ENCODE measurements around the gene SPATA6. TPM values are rescaled to one million over a fixed set of nuclear protein-coding genes. Genes with fewer than 3 reads are reported as not detected.

The SPATA6 gene
- total and polyA plus RNA-seq, 2 of the 8 experiments (the other 6 are each of a cell fraction or from before 2014, with no cell fraction given), result 2.4 to 17.2 TPM

DNA sequence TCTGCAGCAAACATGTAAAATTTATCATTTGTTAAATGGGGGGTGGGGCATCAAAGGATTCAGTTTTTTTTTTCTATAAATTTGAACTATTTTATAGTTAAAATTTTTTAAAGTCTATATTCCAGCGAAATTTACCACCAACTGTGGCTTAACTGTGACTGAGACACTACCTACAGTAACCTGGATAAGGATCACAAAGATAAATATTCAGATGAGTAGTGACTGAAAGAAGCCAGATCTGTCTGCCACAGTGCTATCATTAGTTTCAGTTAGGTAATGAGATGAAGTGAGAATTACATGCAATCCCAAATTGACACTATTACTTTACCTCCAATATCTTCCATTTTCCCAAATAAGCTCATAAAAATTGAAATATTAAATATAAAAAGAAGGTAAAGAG, 5.4 kb downstream of the SPATA6 start:
- Histone ChIP-seq H2AK5ac (ENCODE audit: low read depth, low read length) (no peak overlapping the region), H4K91ac (replicated peaks; ENCODE audit: insufficient read length, low read length) (no peak overlapping the region), H3K4me3 (ENCODE audit: extremely low read depth in 1 of 4, insufficient read depth in 2 of 4, low read depth in 3 of 4, low read length in 4 of 4) (no peak overlapping the region), H2BK20ac (ENCODE audit: low read length) (no peak overlapping the region), H3K79me2 (ENCODE audit: control insufficient read depth in 1 of 2, insufficient read depth in 2 of 2, low read length in 2 of 2) (peaks cover 3 to 40% of the 10 kb centered on the region in 2 experiments; a peak in 2 of 4 replicates), H3K56ac (replicated peaks; ENCODE audit: insufficient read length, low read depth, low read length) (no peak overlapping the region), H3K27me3 (replicated peaks in 1 of 4; ENCODE audit: control insufficient read depth in 3 of 4, extremely low read depth in 1 of 4, insufficient read depth in 3 of 4, low read length in 3 of 4) (peaks cover 0 to 1% (median 0%) of the 10 kb centered on the region in 4 experiments; a peak in 1 of 7 replicates), H2BK5ac (ENCODE audit: low read depth, low read length) (no peak overlapping the region), H4K20me1 (replicated peaks in 1 of 2; ENCODE audit: control insufficient read depth in 1 of 2, insufficient read depth in 2 of 2, low read length in 2 of 2) (no peaks in the 10 kb centered on the region), H3K27ac (ENCODE audit: low read depth, low read length) (no peak overlapping the region), H2BK120ac (replicated peaks; ENCODE audit: low read depth, low read length) (no peak overlapping the region), H3K18ac (ENCODE audit: extremely low read depth, low read length) (no peak overlapping the region), H3K4me2 (ENCODE audit: insufficient read depth in 1 of 2, low read depth in 2 of 2, low read length in 2 of 2) (no peak overlapping the region), H4K8ac (ENCODE audit: extremely low read depth, insufficient read depth, low read length) (no peak overlapping the region), H3K9me3 (ENCODE audit: insufficient read depth in 2 of 2, low read depth in 1 of 2, low read length in 1 of 2) (no peaks in the 10 kb centered on the region), H2BK12ac (ENCODE audit: low read depth, low read length) (no peak overlapping the region), H3K36me3 (ENCODE audit: control insufficient read depth in 2 of 4, insufficient read depth in 4 of 4, low read length in 3 of 4) (no peaks in the 10 kb centered on the region), H4K5ac (ENCODE audit: insufficient read length, low read depth, low read length) (no peak overlapping the region), H3K4ac (replicated peaks; ENCODE audit: insufficient read length, low read depth, low read length) (no peak overlapping the region), H2AFZ (ENCODE audit: low read length) (no peak overlapping the region), H3K23me2 (ENCODE audit: low read depth, low read length) (0 out of 2 replicates have a peak, but pooled peaks cover 2% of the 10 kb centered on the region), H3K14ac (ENCODE audit: insufficient read length) (no peak overlapping the region), H2BK15ac (ENCODE audit: low read length) (no peak overlapping the region), H3K23ac (ENCODE audit: insufficient read length) (no peak overlapping the region), H3K9ac (replicated peaks in 1 of 4; ENCODE audit: extremely low read depth in 1 of 4, low read depth in 3 of 4, low read length in 3 of 4) (no peak overlapping the region), H3K4me1 (replicated peaks in 1 of 4; ENCODE audit: control insufficient read depth in 3 of 4, insufficient read depth in 4 of 4, low read length in 3 of 4) (peaks cover 5 to 8% (median 7%) of the 10 kb centered on the region in 4 experiments; a peak in 4 of 7 replicates), H3K79me1 (ENCODE audit: low read depth, low read length) (no peaks in the 10 kb centered on the region)
- no peak for TF ChIP-seq RBBP5 (IDR thresholded peaks at IDR 0.05; ENCODE audit: borderline replicate concordance, low read depth, low read length)
- no peak for TF ChIP-seq TCF12 (IDR thresholded peaks at IDR 0.05; ENCODE audit: low read depth, low read length)
- TF ChIP-seq SP1 (IDR thresholded peaks at IDR 0.05; ENCODE audit: low read depth, low read length), result no peak
- TF ChIP-seq, protein P1, sequence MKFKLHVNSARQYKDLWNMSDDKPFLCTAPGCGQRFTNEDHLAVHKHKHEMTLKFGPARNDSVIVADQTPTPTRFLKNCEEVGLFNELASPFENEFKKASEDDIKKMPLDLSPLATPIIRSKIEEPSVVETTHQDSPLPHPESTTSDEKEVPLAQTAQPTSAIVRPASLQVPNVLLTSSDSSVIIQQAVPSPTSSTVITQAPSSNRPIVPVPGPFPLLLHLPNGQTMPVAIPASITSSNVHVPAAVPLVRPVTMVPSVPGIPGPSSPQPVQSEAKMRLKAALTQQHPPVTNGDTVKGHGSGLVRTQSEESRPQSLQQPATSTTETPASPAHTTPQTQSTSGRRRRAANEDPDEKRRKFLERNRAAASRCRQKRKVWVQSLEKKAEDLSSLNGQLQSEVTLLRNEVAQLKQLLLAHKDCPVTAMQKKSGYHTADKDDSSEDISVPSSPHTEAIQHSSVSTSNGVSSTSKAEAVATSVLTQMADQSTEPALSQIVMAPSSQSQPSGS (IDR thresholded peaks at IDR 0.05; ENCODE audit: low read length), result no peak
- no peak for TF ChIP-seq NANOG (IDR thresholded peaks at IDR 0.05; ENCODE audit: insufficient read depth, low read depth, low read length, poor library complexity, severe bottlenecking)
- TF ChIP-seq, protein P2, sequence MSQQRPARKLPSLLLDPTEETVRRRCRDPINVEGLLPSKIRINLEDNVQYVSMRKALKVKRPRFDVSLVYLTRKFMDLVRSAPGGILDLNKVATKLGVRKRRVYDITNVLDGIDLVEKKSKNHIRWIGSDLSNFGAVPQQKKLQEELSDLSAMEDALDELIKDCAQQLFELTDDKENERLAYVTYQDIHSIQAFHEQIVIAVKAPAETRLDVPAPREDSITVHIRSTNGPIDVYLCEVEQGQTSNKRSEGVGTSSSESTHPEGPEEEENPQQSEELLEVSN (IDR thresholded peaks at IDR 0.05), result no peak
- TF ChIP-seq TAF7 (optimal IDR thresholded peaks at IDR 0.05; ENCODE audit: borderline replicate concordance, low read depth, low read length), result no peak
- DNase-seq (ENCODE audit: low read depth in 1 of 2, low spot score in 2 of 2) (no peak), FAIRE-seq (no peak)
- CTCF ChIA-PET (ENCODE audit: partially characterized antibody), result no interaction called here
- WGBS, 2 experiments (ENCODE audit: extremely low coverage in 1 of 2, insufficient coverage in 1 of 2, insufficient read length in 1 of 2, insufficient replicate concordance in 2 of 2, low coverage in 1 of 2, low lambda C conversion rate in 2 of 2, missing lambda C conversion rate in 1 of 2), result 89% methylated on average over 1 of the region's 1 CpG; no CpG with 5 or more reads in 1 of the 2 experiments
- POLR2A ChIA-PET (ENCODE audit: partially characterized antibody), result no interaction called here

All from H1 (cell line).